NCI-H1436 treated with DMSO at 0.1 percent for 48 hours (cell line): Measurements from ENCODE around the gene HNRNPC.
A peak's percentile ranks its signal among the peaks of the same experiment; 100 is the strongest.
"Not testable (repeated sequence)": the region's sequence is repeated elsewhere in the genome, so short reads cannot be mapped to it uniquely, and the experiment has no call there.

Source experiments
- DNase-seq: peaks from one replicate; lab custom pipeline; 2025; lab: John Stamatoyannopoulos, UW

Gene HNRNPC

GRCh38 chr14:21191809-21192446, 77.3 kb downstream of the HNRNPC start:
- DNase-seq = peak; percentile 10

GRCh38 chr14:21191261-21191808, 77.9 kb downstream of the HNRNPC start:
- no peak for DNase-seq

- DNase-seq = no peak
These were observed 83.8 kb downstream of the HNRNPC start for GRCh38 chr14:21185491-21185890.

GRCh38 chr14:21184254-21184653, 85.0 kb downstream of the HNRNPC start:
- no peak for DNase-seq

- DNase-seq = no peak
These were observed 87.1 kb downstream of the HNRNPC start for GRCh38 chr14:21182166-21182565.

GRCh38 chr14:21171128-21171527, 98.1 kb downstream of the HNRNPC start:
- no peak for DNase-seq

DNA sequence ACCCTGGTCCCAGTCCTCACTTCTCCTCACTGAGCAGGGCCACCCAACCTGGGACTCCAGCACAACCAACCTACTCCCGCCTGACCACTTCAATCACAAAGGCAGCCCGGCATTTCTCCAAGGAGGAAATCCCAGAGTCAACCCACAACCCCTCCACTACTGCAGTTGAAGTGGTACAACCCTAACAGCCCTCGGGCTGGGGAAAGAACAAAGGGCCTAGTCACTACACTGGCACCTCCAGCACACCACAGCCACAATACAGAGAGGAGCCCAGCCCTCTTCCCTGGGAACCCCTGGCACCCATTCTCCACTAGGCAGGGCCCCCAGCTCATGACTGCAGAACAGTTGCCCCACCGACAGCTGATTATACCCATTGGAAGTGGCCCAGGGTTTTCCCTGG, 99.7 kb downstream of the HNRNPC start:
- no peak for DNase-seq

GRCh38 chr14:21168055-21168454, 101.2 kb downstream of the HNRNPC start:
- no peak for DNase-seq

- DNase-seq = not testable (repeated sequence)
These were observed 103.6 kb downstream of the HNRNPC start for GRCh38 chr14:21165670-21166069.

DNA sequence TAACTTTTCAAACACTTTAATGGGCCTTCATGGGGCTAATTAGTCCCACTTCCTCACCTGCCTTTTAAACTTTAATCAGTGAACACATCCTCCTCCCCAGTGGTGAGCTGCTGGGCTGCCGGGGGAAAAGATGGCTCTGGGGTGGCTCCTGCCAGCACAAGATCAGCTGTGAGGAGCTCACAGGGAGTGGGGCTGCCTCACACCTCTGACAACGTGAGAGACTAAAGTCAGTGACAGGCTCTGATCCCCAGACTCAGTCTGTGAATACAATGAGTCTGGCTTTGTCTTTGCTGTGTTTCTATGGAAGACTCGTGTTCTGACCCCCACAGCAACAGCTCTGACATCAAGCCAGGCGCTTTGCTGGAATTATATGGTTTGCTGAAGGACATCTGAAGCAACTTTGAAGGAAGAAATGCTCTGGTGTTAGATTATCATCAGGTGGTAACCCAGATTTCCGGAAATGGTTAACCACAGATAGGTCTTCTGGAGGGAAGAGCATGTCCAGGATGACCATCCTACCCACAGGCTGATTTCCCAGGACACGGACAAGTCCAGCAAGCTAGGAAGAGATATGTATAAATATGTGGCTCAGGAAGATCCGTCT, 104.1 kb downstream of the HNRNPC start:
- DNase-seq = not testable (repeated sequence)

GRCh38 chr14:21163871-21164291, 105.4 kb downstream of the HNRNPC start:
- DNase-seq = no peak

- DNase-seq = no peak
These were observed 107.2 kb downstream of the HNRNPC start for GRCh38 chr14:21162081-21162480.

- no peak for DNase-seq
These were observed 109.1 kb downstream of the HNRNPC start for GRCh38 chr14:21160061-21160610.
